22Rv1 (cell line): ENCODE measurements around the gene RFC5.

ENCODE experiments used
- CTCF ChIP-seq: fragments of 450-650 bp; IDR thresholded peaks from 2 replicates; pipeline ENCODE4 v1.5.1; 2017; ENCODE audit warnings: mild to moderate bottlenecking
- ZFX ChIP-seq: fragments of 450-650 bp; IDR thresholded peaks from 2 replicates; pipeline ENCODE4 v1.6.1; 2017; ENCODE audit warnings: antibody characterized with exemption, borderline replicate concordance

GRCh38 chr12:117985182-117985581, 31.3 kb upstream of the RFC5 start:
- TF ChIP-seq CTCF (no peak), ZFX (no peak)
